IgD-negative memory B cell (primary cell): Measurements from ENCODE around the gene GALE. TPM values are rescaled to one million over a fixed set of nuclear protein-coding genes. Genes with fewer than 3 reads are reported as not detected.
"Not testable (repeated sequence)": the region's sequence is repeated elsewhere in the genome, so short reads cannot be mapped to it uniquely, and the experiment has no call there.

Source experiments
- H3K27ac Mint-ChIP-seq, 3 donors: one replicate each; pipeline ENCODE4 v1.8.0; 2020 to 2022; ENCODE audit warnings: mild to moderate bottlenecking in 3 of 3, mixed read lengths in 3 of 3, moderate library complexity in 1 of 3
- H3K27me3 Mint-ChIP-seq: one replicate; pipeline ENCODE4 v1.8.0; 2021; ENCODE audit warnings: mixed read lengths
- H3K36me3 Mint-ChIP-seq: one replicate; pipeline ENCODE4 v1.8.0; 2020; ENCODE audit warnings: mild to moderate bottlenecking, mixed read lengths
- H3K4me1 Mint-ChIP-seq, 3 donors: one replicate each; pipeline ENCODE4 v1.8.0; 2020 to 2022; ENCODE audit warnings: mixed read lengths in 3 of 3, mild to moderate bottlenecking in 1 of 3
- H3K4me3 Mint-ChIP-seq, 4 donors: one replicate each; pipeline ENCODE4 v1.8.0; 2020 to 2022; ENCODE audit warnings: mild to moderate bottlenecking in 4 of 4, mixed read lengths in 4 of 4, moderate library complexity in 3 of 4
- H3K9me3 Mint-ChIP-seq, 3 donors: one replicate each; pipeline ENCODE4 v1.8.0; 2020 to 2021; ENCODE audit warnings: mixed read lengths in 3 of 3, mild to moderate bottlenecking in 1 of 3
- polyA plus RNA-seq: library from polyadenylated mRNA; unstranded; fragments of 300-500 nt; fragmentation: Illumina TruSeq; gene quantifications from one replicate; pipeline ENCODE4 v1.2.3, GENCODE V29; 2021

GALE gene
- polyA plus RNA-seq, 1 donor from 2014 or later, result 8.0 TPM

DNA sequence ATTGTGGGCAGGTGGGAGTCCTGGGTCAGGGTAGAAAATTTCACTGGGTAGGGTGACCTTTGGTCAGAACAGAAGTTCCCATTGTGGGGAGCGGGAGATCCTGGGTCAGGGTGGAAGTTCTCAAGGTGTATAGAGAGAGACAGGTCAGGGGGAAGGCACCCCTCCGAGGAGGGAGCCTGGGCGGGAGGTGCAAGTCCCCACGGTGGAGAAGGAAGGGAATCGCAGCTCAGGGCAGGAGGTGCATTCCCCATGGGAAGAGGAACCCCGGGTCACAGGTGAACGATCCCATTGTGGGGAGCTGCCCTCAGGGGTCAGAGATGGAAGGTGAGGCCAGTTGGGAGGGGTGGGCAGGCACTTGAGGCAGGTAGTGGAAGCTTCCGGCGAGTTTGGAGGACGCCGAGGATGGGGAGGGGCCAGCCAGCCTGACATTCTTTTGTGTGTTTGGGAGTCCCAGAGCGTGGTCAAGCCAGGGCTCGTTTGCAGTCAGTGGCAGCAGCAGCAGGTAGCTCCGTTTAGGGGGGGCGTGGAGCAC lies 9.0 kb downstream of the GALE start:
- Mint-ChIP-seq H3K27ac (peak overlapping the region; percentile 87 to 98 (median 90)), H3K27me3 (no peaks in the 10 kb centered on the region), H3K9me3 (no peaks in the 10 kb centered on the region), H3K4me3 (peak overlapping the region; percentile 92 to 98 (median 96)), H3K36me3 (no peaks in the 10 kb centered on the region), H3K4me1 (peaks cover 11 to 13% (median 11%) of the 10 kb centered on the region in 3 donors)

- Mint-ChIP-seq H3K27ac (peak within 1 kb of the TSS; percentile 87 to 98 (median 90)), H3K4me3 (peak within 1 kb of the TSS; percentile 92 to 98 (median 96)), H3K4me1 (peaks cover 11 to 13% (median 11%) of the 10 kb centered on the region in 3 donors), H3K27me3 (no peaks in the 10 kb centered on the region), H3K36me3 (no peaks in the 10 kb centered on the region), H3K9me3 (no peaks in the 10 kb centered on the region)
These were observed 9.6 kb downstream of the GALE start, which contains the start of gene LYPLA2 for GRCh38 chr1:23790696-23791515. Gene LYPLA2 (plus strand): TSS chr1:23791145. CDS start chr1:23792683, 1,538 bp downstream.

DNA sequence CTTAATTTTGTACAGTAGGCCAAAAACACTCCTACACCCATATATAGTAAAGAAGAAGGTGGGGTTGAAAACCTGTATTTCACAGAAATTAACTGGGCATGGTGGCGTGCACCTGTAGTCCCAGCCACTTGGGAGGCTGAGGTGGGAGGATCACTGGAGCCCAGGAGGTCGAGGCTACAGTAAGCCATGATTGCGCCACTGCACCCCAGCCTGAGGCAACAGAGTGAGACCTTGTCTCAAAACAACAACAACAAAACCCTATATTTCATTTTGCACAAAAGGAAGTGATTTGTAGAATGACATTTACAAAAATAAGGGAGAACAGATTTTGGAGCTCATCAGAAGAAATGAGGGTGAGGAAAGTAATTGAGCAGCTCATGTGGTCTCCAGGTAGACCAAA lies 11.9 kb downstream of the GALE start:
- Mint-ChIP-seq H3K9me3 (no peaks in the 10 kb centered on the region), H3K36me3 (peaks cover 5% of the 10 kb centered on the region), H3K4me3 (peak overlapping the region in 2 of 4 donors; percentile 16 to 83), H3K4me1 (peaks cover 11 to 15% (median 13%) of the 10 kb centered on the region in 3 donors), H3K27ac (peak overlapping the region in 2 of 3 donors; percentile 50 to 52), H3K27me3 (no peaks in the 10 kb centered on the region)

- no peak overlapping the region for H3K27ac Mint-ChIP-seq
- peaks cover 11 to 15% (median 13%) of the 10 kb centered on the region in 3 donors for H3K4me1 Mint-ChIP-seq
- H3K9me3 Mint-ChIP-seq, result no peaks in the 10 kb centered on the region
- H3K36me3 Mint-ChIP-seq, result peaks cover 5% of the 10 kb centered on the region
- no peaks in the 10 kb centered on the region for H3K27me3 Mint-ChIP-seq
- H3K4me3 Mint-ChIP-seq, result peak overlapping the region in 2 of 4 donors; percentile 6 to 83
These were observed 12.9 kb downstream of the GALE start for GRCh38 chr1:23787701-23788100.

GRCh38 chr1:23784846-23785245 lies 15.7 kb downstream of the GALE start:
- H3K27me3 Mint-ChIP-seq, result no peaks in the 10 kb centered on the region
- peaks cover 5% of the 10 kb centered on the region for H3K36me3 Mint-ChIP-seq
- H3K4me1 Mint-ChIP-seq, result peaks cover 8 to 12% (median 10%) of the 10 kb centered on the region in 3 donors
- H3K27ac Mint-ChIP-seq, result no peak overlapping the region
- H3K9me3 Mint-ChIP-seq, result no peaks in the 10 kb centered on the region
- peak overlapping the region in 1 of 4 donors; percentile 29 for H3K4me3 Mint-ChIP-seq

GRCh38 chr1:23783141-23783540 lies 17.4 kb downstream of the GALE start:
- H3K27ac Mint-ChIP-seq, result not testable (repeated sequence)

DNA sequence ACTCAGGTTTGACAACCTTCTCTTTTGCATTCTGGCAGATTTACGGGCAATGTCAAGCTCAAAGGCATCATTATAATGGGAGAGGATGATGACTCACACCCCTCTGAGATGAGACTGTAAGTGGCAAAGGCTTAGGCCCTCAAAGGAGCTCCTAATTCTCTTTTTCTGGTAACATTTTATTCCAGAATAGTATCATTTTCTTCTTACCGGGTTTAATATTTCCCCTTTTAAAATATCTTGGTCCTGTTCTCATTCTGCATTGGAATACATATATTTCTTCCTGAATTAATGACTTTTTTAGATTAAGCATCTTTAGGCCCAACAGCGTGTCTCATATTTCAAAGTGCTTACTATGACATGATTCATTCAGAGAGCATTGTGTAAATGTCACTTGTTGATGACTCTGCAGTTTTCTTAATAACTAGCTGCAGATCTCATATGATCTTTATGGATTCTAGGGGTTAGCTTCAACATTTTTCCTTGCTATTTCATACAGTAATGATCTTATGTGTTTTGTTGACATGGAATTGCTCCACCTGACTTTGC lies 20.7 kb downstream of the GALE start:
- Mint-ChIP-seq H3K27me3 (no peaks in the 10 kb centered on the region), H3K36me3 (peaks cover 5% of the 10 kb centered on the region), H3K4me3 (peak overlapping the region in 3 of 4 donors; percentile 92 to 96 (median 92)), H3K27ac (peak overlapping the region in 1 of 3 donors; percentile 86), H3K9me3 (no peaks in the 10 kb centered on the region), H3K4me1 (peaks cover 19 to 25% (median 23%) of the 10 kb centered on the region in 3 donors)

More at GRCh38 chr1:23783141-23783540, 17.4 kb downstream of the GALE start:
- not testable (repeated sequence) for H3K4me3 Mint-ChIP-seq, H3K9me3 Mint-ChIP-seq, H3K36me3 Mint-ChIP-seq, H3K27me3 Mint-ChIP-seq
- H3K4me1 Mint-ChIP-seq, result peaks cover 16 to 20% (median 17%) of the 10 kb centered on the region in 3 donors

DNA sequence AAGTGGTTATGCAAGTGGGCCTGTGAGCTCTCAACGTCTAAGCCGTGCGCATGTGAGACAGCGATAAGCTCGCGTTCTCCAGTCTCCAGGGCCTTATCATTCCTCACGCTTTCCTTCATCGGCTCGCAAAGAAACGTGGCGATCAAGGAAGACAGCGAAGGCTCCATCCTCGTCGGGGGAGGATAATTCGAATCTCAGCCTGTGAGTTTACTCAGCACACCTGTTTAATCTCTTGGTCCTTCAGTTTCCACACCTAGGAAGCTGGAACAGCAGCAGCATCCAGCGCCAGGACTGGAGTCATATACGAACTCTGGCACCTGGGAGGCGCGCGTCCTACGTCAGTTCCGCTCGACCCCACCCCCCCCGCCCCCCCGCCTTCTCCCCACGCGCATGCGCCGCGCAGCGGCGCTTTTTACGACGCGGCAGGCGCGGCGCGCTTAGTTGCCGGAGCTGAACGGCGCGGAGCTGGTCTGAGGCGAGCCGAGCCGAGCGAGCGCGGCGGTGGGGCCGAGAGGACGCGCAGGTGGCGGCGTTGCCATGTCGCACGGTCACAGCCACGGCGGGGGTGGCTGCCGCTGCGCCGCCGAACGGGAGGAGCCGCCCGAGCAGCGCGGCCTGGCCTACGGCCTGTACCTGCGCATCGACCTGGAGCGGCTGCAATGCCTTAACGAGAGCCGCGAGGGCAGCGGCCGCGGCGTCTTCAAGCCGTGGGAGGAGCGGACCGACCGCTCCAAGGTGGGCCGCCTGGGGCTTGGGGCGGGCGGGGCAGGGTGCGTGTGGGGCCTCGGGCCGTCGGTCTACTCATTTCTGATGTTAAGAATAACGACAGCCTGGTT lies 22.4 kb downstream of the GALE start, which contains the start of gene PITHD1:
Gene PITHD1 (plus strand): TSS at position 440 of the 836 bp plus-strand sequence. CDS start 98 bp downstream, at position 538.
- H3K9me3 Mint-ChIP-seq, result no peaks in the 10 kb centered on the region
- H3K4me3 Mint-ChIP-seq, result peak within 1 kb of the TSS; percentile 92 to 98 (median 94)
- H3K4me1 Mint-ChIP-seq, result peaks cover 19 to 33% (median 19%) of the 10 kb centered on the region in 3 donors
- H3K36me3 Mint-ChIP-seq, result no peaks in the 10 kb centered on the region
- no peaks in the 10 kb centered on the region for H3K27me3 Mint-ChIP-seq
- peak within 1 kb of the TSS; percentile 86 to 99 (median 96) for H3K27ac Mint-ChIP-seq

- peaks cover 20 to 27% (median 22%) of the 10 kb centered on the region in 3 donors for H3K4me1 Mint-ChIP-seq
- peak overlapping the region in 1 of 4 donors; percentile 17 for H3K4me3 Mint-ChIP-seq
- H3K36me3 Mint-ChIP-seq, result no peaks in the 10 kb centered on the region
- H3K27me3 Mint-ChIP-seq, result no peaks in the 10 kb centered on the region
- H3K27ac Mint-ChIP-seq, result peak overlapping the region in 1 of 3 donors; percentile 69
- no peaks in the 10 kb centered on the region for H3K9me3 Mint-ChIP-seq
These were observed 24.3 kb downstream of the GALE start for GRCh38 chr1:23776217-23776616.

DNA sequence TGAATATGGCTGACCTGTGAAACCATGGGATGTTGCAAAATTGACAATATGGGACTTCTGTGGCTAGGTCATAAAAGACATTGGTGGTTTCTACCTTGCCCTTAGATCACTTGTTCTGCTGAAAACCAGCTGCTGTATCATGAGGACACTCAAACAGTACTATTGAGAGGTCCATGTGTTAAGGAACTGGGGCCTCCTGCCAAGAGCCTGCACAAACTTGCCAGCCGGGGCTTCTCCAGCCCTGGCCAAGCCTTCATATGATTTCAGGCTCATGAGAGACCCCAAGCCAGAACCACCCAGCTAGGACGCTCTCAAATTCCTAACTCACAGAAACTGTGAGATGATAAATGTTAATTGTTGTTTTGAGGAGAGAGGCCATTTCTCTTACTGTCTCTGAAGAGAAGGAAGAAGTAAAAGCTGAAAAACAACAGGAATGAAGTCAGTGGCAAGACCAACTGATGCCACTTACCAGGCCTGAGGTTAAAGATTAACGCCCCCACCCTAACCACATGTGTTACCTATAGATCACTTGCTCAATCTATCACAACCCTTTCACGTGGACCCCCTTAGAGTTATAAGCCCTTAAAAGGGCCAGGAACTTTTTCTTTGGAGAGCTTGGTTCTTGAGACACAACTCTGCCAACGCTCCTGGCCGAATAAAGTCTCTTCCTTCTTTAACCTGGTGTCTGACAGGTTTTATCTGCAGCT lies 26.2 kb downstream of the GALE start:
- Mint-ChIP-seq H3K27ac (peak overlapping the region in 2 of 3 donors; percentile 70 to 77), H3K4me3 (peak overlapping the region in 3 of 4 donors; percentile 30 to 65 (median 48)), H3K27me3 (no peaks in the 10 kb centered on the region), H3K9me3 (no peaks in the 10 kb centered on the region), H3K4me1 (peaks cover 10 to 16% (median 13%) of the 10 kb centered on the region in 3 donors), H3K36me3 (no peaks in the 10 kb centered on the region)

GRCh38 chr1:23772854-23773242 lies 27.7 kb downstream of the GALE start:
- Mint-ChIP-seq H3K27me3 (no peaks in the 10 kb centered on the region), H3K4me3 (no peak overlapping the region), H3K36me3 (no peaks in the 10 kb centered on the region), H3K27ac (no peak overlapping the region), H3K9me3 (no peaks in the 10 kb centered on the region), H3K4me1 (peaks cover 7 to 13% (median 8%) of the 10 kb centered on the region in 3 donors)

DNA sequence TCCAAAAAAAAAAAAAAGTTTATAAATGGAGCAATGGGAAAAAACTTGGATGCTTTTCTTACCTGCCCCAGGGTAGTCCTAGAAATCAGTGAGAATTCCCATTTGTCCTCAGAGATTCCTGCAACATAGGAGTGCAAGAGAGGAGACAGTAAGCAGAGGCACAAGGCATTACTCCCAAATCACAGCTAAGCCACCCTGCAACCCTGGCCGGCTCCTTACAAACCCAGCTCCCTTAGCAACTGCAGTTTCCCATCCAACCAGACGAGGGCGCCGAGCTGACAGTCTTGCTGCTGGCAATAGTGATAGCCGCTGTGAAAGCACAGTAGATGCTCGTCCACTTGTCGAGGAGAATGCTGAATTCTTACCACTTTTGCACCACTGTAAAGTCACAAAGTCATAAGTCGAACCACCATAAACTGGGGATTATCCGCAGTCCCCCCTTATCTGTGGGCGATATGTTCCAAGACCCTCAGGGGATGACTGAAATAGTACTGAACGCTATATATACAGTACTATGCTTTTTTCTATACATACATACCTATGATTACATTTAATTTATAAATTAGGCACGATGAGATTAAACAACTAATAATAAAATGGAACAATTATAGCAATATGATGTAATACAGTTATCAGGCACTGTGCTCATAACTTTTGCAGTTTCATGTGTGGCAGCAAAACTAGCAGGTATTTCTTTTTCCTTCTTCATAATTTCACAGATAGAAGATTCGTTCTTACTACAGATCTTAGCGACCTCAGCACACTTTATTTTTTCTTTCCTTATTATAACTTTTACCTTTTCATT lies 28.3 kb downstream of the GALE start:
- H3K27ac Mint-ChIP-seq, result no peak overlapping the region
- H3K36me3 Mint-ChIP-seq, result no peaks in the 10 kb centered on the region
- peaks cover 6 to 12% (median 7%) of the 10 kb centered on the region in 3 donors for H3K4me1 Mint-ChIP-seq
- no peaks in the 10 kb centered on the region for H3K27me3 Mint-ChIP-seq
- no peaks in the 10 kb centered on the region for H3K9me3 Mint-ChIP-seq
- H3K4me3 Mint-ChIP-seq, result peak overlapping the region in 2 of 4 donors; percentile 10 to 24

GRCh38 chr1:23768733-23769132 lies 31.8 kb downstream of the GALE start:
- Mint-ChIP-seq H3K27ac (no peak overlapping the region), H3K27me3 (no peaks in the 10 kb centered on the region), H3K36me3 (no peaks in the 10 kb centered on the region), H3K4me1 (peaks cover 0 to 4% (median 3%) of the 10 kb centered on the region in 3 donors), H3K4me3 (no peak overlapping the region), H3K9me3 (no peaks in the 10 kb centered on the region)
